HEK293 (cell line): ENCODE data around the gene MT1F.

ENCODE experiments used
- TF ChIP-seq, protein P1 (sequence below): fragments of 450-650 bp; formaldehyde crosslinking; IDR thresholded peaks from 2 replicates; pipeline ENCODE4 v1.5.1; 2016; ENCODE audit warnings: missing biosample characterization, missing genetic modification characterization
- TF ChIP-seq, protein P2 (sequence below): fragments of 450-650 bp; formaldehyde crosslinking; IDR thresholded peaks from 2 replicates; pipeline ENCODE4 v1.5.1; 2016; ENCODE audit warnings: missing biosample characterization, missing genetic modification characterization, low read depth

DNA sequence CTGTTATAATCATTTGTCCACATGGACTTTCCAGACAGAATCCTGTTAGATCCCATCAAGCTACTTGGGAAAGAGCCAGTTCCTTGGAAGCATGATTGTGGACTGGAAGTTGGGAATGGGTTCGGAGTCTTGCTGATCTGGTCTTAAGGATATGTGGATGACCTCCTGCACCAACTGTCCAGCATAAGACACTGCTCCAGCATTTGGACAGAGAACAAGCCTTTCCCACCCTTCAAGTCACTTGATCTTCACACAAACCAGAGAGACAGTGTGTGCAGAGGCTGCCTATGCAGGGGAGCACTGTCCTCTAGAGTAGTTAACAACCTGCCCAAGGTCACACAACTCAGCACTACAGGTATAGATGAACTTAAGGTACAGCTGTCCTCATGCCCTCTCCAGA lies 11.9 kb upstream of the MT1F start:
- TF ChIP-seq, protein P1, sequence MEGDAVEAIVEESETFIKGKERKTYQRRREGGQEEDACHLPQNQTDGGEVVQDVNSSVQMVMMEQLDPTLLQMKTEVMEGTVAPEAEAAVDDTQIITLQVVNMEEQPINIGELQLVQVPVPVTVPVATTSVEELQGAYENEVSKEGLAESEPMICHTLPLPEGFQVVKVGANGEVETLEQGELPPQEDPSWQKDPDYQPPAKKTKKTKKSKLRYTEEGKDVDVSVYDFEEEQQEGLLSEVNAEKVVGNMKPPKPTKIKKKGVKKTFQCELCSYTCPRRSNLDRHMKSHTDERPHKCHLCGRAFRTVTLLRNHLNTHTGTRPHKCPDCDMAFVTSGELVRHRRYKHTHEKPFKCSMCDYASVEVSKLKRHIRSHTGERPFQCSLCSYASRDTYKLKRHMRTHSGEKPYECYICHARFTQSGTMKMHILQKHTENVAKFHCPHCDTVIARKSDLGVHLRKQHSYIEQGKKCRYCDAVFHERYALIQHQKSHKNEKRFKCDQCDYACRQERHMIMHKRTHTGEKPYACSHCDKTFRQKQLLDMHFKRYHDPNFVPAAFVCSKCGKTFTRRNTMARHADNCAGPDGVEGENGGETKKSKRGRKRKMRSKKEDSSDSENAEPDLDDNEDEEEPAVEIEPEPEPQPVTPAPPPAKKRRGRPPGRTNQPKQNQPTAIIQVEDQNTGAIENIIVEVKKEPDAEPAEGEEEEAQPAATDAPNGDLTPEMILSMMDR (tag by site-specific recombination), result no peak
- TF ChIP-seq, protein P2, sequence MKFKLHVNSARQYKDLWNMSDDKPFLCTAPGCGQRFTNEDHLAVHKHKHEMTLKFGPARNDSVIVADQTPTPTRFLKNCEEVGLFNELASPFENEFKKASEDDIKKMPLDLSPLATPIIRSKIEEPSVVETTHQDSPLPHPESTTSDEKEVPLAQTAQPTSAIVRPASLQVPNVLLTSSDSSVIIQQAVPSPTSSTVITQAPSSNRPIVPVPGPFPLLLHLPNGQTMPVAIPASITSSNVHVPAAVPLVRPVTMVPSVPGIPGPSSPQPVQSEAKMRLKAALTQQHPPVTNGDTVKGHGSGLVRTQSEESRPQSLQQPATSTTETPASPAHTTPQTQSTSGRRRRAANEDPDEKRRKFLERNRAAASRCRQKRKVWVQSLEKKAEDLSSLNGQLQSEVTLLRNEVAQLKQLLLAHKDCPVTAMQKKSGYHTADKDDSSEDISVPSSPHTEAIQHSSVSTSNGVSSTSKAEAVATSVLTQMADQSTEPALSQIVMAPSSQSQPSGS (tag by site-specific recombination), result no peak
